H9 (cell line): ENCODE data around the gene ENGASE. TPM values are rescaled to one million over a fixed set of nuclear protein-coding genes. Genes with fewer than 3 reads are reported as not detected.

Source experiments
- DNase-seq: peaks from one replicate; pipeline ENCODE4 v3.0.0-alpha.2; 2017
- H2AFZ ChIP-seq: one replicate; pipeline ENCODE4 v1.6.1; 2013; ENCODE audit warnings: mild to moderate bottlenecking, low read length, control low read depth, moderate library complexity
- H2AK5ac ChIP-seq: 2 replicates; pipeline ENCODE4 v1.6.1; 2013; ENCODE audit warnings: low read length, control low read depth, mixed read lengths; ENCODE audit not compliant: insufficient read length
- H2BK120ac ChIP-seq: one replicate; pipeline ENCODE4 v1.6.1; 2013; ENCODE audit warnings: low read depth, mild to moderate bottlenecking, low read length, control low read depth, inconsistent platforms; ENCODE audit not compliant: poor library complexity, severe bottlenecking
- H2BK12ac ChIP-seq: 2 replicates; pipeline ENCODE4 v1.6.1; 2013; ENCODE audit warnings: low read length, control low read depth, mixed read lengths, low read depth; ENCODE audit not compliant: insufficient read length
- H2BK15ac ChIP-seq: 2 replicates; pipeline ENCODE4 v1.6.1; 2013; ENCODE audit warnings: low read depth, low read length, control low read depth
- H2BK20ac ChIP-seq: one replicate; pipeline ENCODE4 v1.6.1; 2013; ENCODE audit warnings: low read depth, mild to moderate bottlenecking, low read length, control low read depth, inconsistent platforms; ENCODE audit not compliant: poor library complexity, severe bottlenecking
- H2BK5ac ChIP-seq: 2 replicates; pipeline ENCODE4 v1.6.1; 2013; ENCODE audit warnings: low read length, control low read depth, mixed read lengths; ENCODE audit not compliant: insufficient read length
- H3K14ac ChIP-seq: 2 replicates; pipeline ENCODE4 v1.6.1; 2013; ENCODE audit warnings: low read length, control low read depth; ENCODE audit not compliant: insufficient read depth
- H3K18ac ChIP-seq: 2 replicates; pipeline ENCODE4 v1.6.1; 2013; ENCODE audit warnings: low read depth, mild to moderate bottlenecking, mixed read lengths, low read length, control low read depth; ENCODE audit not compliant: insufficient read length
- H3K23ac ChIP-seq: 2 replicates; pipeline ENCODE4 v1.6.1; 2013; ENCODE audit warnings: low read length, control low read depth, mixed read lengths, low read depth; ENCODE audit not compliant: insufficient read length
- H3K23me2 ChIP-seq: 2 replicates; pipeline ENCODE4 v1.6.1; 2013; ENCODE audit warnings: low read depth, mild to moderate bottlenecking, mixed read lengths, low read length, control low read depth; ENCODE audit not compliant: insufficient read length, poor library complexity, severe bottlenecking
- H3K27ac ChIP-seq: 2 replicates; pipeline ENCODE4 v1.5.1; 2013; ENCODE audit warnings: low read length, control low read depth, mixed read lengths, low read depth; ENCODE audit not compliant: insufficient read length
- H3K27me3 ChIP-seq: 2 replicates; pipeline ENCODE4 v1.6.1; 2013; ENCODE audit warnings: low read length, control low read depth, inconsistent platforms; ENCODE audit not compliant: insufficient read depth
- H3K4ac ChIP-seq: 2 replicates; pipeline ENCODE4 v1.6.1; 2013; ENCODE audit warnings: low read depth, mild to moderate bottlenecking, control low read depth, inconsistent platforms, low read length, moderate library complexity
- H3K4me1 ChIP-seq: 2 replicates; pipeline ENCODE4 v1.6.1; 2013; ENCODE audit warnings: low read length, control low read depth, inconsistent platforms; ENCODE audit not compliant: insufficient read depth
- H3K4me2 ChIP-seq: 2 replicates; pipeline ENCODE4 v1.6.1; 2013; ENCODE audit warnings: low read length, control low read depth, mixed read lengths; ENCODE audit not compliant: insufficient read length, insufficient read depth
- H3K56ac ChIP-seq: 2 replicates; pipeline ENCODE4 v1.6.1; 2013; ENCODE audit warnings: low read depth, mild to moderate bottlenecking, mixed read lengths, low read length, control low read depth; ENCODE audit not compliant: insufficient read length
- H3K79me1 ChIP-seq: 2 replicates; pipeline ENCODE4 v1.6.1; 2013; ENCODE audit warnings: low read depth, mild to moderate bottlenecking, moderate library complexity, low read length, control low read depth, inconsistent platforms; ENCODE audit not compliant: insufficient read depth, poor library complexity, severe bottlenecking
- H3K79me2 ChIP-seq: 2 replicates; pipeline ENCODE4 v1.6.1; 2013; ENCODE audit warnings: low read length, control low read depth, inconsistent platforms; ENCODE audit not compliant: insufficient read depth
- H3K9ac ChIP-seq: 2 replicates; pipeline ENCODE4 v1.6.1; 2013; ENCODE audit warnings: low read length, control low read depth, mixed read lengths; ENCODE audit not compliant: insufficient read length; ENCODE audit errors: extremely low read depth
- H3K9me3 ChIP-seq: one replicate; pipeline ENCODE4 v1.6.1; 2013; ENCODE audit warnings: low read depth, low read length, inconsistent platforms; ENCODE audit not compliant: control insufficient read depth
- H3T11ph ChIP-seq: one replicate; pipeline ENCODE4 v1.6.1; 2013; ENCODE audit warnings: mild to moderate bottlenecking, low read length, control low read depth, inconsistent platforms
- H4K20me1 ChIP-seq: one replicate; pipeline ENCODE4 v1.6.1; 2013; ENCODE audit not compliant: control insufficient read depth, insufficient read length, insufficient read depth
- H4K5ac ChIP-seq: 2 replicates; pipeline ENCODE4 v1.6.1; 2013; ENCODE audit warnings: low read depth, mild to moderate bottlenecking, mixed read lengths, low read length, control low read depth; ENCODE audit not compliant: insufficient read length
- H4K8ac ChIP-seq: replicated peaks from 2 replicates; pipeline ENCODE4 v1.6.1; 2013; ENCODE audit warnings: low read length, control low read depth, mixed read lengths, low read depth; ENCODE audit not compliant: insufficient read length
- H4K91ac ChIP-seq: 2 replicates; pipeline ENCODE4 v1.6.1; 2013; ENCODE audit warnings: low read depth, mild to moderate bottlenecking, moderate library complexity, mixed read lengths, low read length, control low read depth; ENCODE audit not compliant: insufficient read length
- H3K27ac Mint-ChIP-seq, 3 experiments: 2 replicates in 2 of 3; 3 replicates in 1 of 3; pipeline ENCODE4 v1.8.0; 2020 to 2021; ENCODE audit warnings: mixed read lengths in 3 of 3, mild to moderate bottlenecking in 1 of 3, moderate library complexity in 1 of 3
- H3K27me3 Mint-ChIP-seq: 2 replicates; pipeline ENCODE4 v1.8.0; 2021; ENCODE audit warnings: low read depth, mild to moderate bottlenecking, moderate library complexity, mixed read lengths
- H3K36me3 Mint-ChIP-seq, 3 experiments: 2 replicates in 2 of 3; 3 replicates in 1 of 3; pipeline ENCODE4 v1.8.0; 2020 to 2021; ENCODE audit warnings: low read depth in 3 of 3, mixed read lengths in 3 of 3; ENCODE audit not compliant: insufficient read depth in 1 of 3
- H3K4me1 Mint-ChIP-seq, 2 experiments: 2 replicates each; pipeline ENCODE4 v1.8.0; 2020; ENCODE audit warnings: mixed read lengths in 2 of 2
- H3K4me3 Mint-ChIP-seq, 2 experiments: 2 replicates in 1 of 2; 3 replicates in 1 of 2; pipeline ENCODE4 v1.8.0; 2020 to 2021; ENCODE audit warnings: mild to moderate bottlenecking in 2 of 2, mixed read lengths in 2 of 2, moderate library complexity in 1 of 2
- H3K9me3 Mint-ChIP-seq, 2 experiments: 2 replicates in 1 of 2; 3 replicates in 1 of 2; pipeline ENCODE4 v1.8.0; 2020; ENCODE audit warnings: mild to moderate bottlenecking in 2 of 2, mixed read lengths in 2 of 2, moderate library complexity in 1 of 2
- CTCF ChIP-seq: fragments of 200-600 bp; sonication (generic); conservative IDR thresholded peaks from 3 replicates; pipeline ENCODE4 v1.8.0; 2021; ENCODE audit warnings: antibody characterized with exemption, mild to moderate bottlenecking
- WGBS: extraction: QIAGEN DNeasy Blood & Tissue Kit; methylation state at CpG from one replicate; pipeline ENCODE4 v1.1.7; 2013; ENCODE audit warnings: missing lambda C conversion rate, low lambda C conversion rate, mixed read lengths; ENCODE audit not compliant: insufficient read length; ENCODE audit errors: extremely low coverage; 5-methylcytosine and 5-hydroxymethylcytosine counted together
- total RNA-seq: library from RNA; stranded (reverse); gene quantifications from 2 replicates; pipeline ENCODE4 v1.2.1, GENCODE V29; 2021

The ENGASE gene
- total RNA-seq, 1 experiment from 2014 or later, result 20.6 TPM

- Mint-ChIP-seq H3K27me3 (peaks cover 8% of the 10 kb centered on the region), H3K27ac (no peak overlapping the region; a peak in 1 of 7 replicates), H3K36me3 (peaks cover 15 to 44% (median 36%) of the 10 kb centered on the region in 3 experiments), H3K4me1 (peaks cover 8% of the 10 kb centered on the region in 2 experiments), H3K4me3 (no peak overlapping the region), H3K9me3 (peaks cover 0 to 3% of the 10 kb centered on the region in 2 experiments; a peak in 2 of 5 replicates)
- no peak overlapping the region for H3K9ac ChIP-seq
- DNase-seq, result no peak
- WGBS, result no CpG with 5 or more reads among the region's 21 CpGs
- H3K79me2 ChIP-seq, result no peaks in the 10 kb centered on the region
- no peak overlapping the region for H3T11ph ChIP-seq
- no peak overlapping the region for H2BK20ac ChIP-seq
- H3K14ac ChIP-seq, result no peak overlapping the region
- H2AFZ ChIP-seq, result no peak overlapping the region
- H2BK12ac ChIP-seq, result no peak overlapping the region
- no peaks in the 10 kb centered on the region for H3K79me1 ChIP-seq
- no peak overlapping the region for H2BK5ac ChIP-seq
- no peaks in the 10 kb centered on the region for H4K20me1 ChIP-seq
- H3K56ac ChIP-seq, result no peak overlapping the region
- H4K91ac ChIP-seq, result no peak overlapping the region
- no peak overlapping the region for H2BK15ac ChIP-seq
- no peak overlapping the region for H3K18ac ChIP-seq
- no peak overlapping the region for H3K4ac ChIP-seq
- no peaks in the 10 kb centered on the region for H3K23me2 ChIP-seq
- no peak overlapping the region for H3K27ac ChIP-seq
- H4K8ac ChIP-seq, result no peak overlapping the region
- no peak overlapping the region for H3K4me2 ChIP-seq
- no peaks in the 10 kb centered on the region for H3K27me3 ChIP-seq
- H3K9me3 ChIP-seq, result no peaks in the 10 kb centered on the region
- TF ChIP-seq CTCF, result no peak
- no peak overlapping the region for H2BK120ac ChIP-seq
- no peak overlapping the region for H4K5ac ChIP-seq
- H3K4me1 ChIP-seq, result no peaks in the 10 kb centered on the region
- H2AK5ac ChIP-seq, result no peak overlapping the region
- H3K23ac ChIP-seq, result no peak overlapping the region
These were observed 4.0 kb downstream of the ENGASE start for GRCh38 chr17:79078476-79079190.
